SH-SY5Y (cell line): Measurements from ENCODE around the gene CEP85L.

Experiments
- GATA2 ChIP-seq: IDR thresholded peaks from 2 replicates; pipeline ENCODE4 v1.6.1; 2011; ENCODE audit warnings: mild to moderate bottlenecking, low read depth, low read length
- GATA3 ChIP-seq: IDR thresholded peaks from 2 replicates; pipeline ENCODE4 v1.6.1; 2011; ENCODE audit warnings: low read depth, mild to moderate bottlenecking, low read length, moderate library complexity

DNA sequence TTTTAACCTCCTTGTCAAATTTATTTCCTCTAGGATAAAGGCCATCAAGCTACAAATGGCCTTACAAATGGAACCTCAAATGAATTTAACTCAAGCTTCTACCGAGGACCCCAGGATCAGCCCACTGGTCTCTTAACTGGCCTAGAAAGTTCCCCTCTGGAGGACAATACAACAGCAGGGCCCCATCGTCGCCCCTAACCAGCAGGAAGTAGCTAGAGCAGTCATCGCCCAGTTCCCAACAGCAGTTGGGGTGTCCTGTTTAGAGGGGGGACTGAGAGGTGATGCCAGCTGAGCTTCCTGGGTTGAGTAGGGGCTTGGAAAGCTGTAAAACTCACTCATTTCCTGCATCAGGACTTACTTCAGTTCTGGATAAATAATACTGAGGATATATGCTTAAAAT is 25.6 kb downstream of the CEP85L start:
- TF ChIP-seq GATA2 = no peak
- no peak for TF ChIP-seq GATA3
